HPDE6-E6E7 (cell line): Measurements from ENCODE around the gene DOP1A.

Source experiments
- DNase-seq: peaks from one replicate; pipeline ENCODE4 v3.0.0; 2011; ENCODE audit warnings: missing footprints; ENCODE audit errors: extremely low spot score

Gene DOP1A, protein sequence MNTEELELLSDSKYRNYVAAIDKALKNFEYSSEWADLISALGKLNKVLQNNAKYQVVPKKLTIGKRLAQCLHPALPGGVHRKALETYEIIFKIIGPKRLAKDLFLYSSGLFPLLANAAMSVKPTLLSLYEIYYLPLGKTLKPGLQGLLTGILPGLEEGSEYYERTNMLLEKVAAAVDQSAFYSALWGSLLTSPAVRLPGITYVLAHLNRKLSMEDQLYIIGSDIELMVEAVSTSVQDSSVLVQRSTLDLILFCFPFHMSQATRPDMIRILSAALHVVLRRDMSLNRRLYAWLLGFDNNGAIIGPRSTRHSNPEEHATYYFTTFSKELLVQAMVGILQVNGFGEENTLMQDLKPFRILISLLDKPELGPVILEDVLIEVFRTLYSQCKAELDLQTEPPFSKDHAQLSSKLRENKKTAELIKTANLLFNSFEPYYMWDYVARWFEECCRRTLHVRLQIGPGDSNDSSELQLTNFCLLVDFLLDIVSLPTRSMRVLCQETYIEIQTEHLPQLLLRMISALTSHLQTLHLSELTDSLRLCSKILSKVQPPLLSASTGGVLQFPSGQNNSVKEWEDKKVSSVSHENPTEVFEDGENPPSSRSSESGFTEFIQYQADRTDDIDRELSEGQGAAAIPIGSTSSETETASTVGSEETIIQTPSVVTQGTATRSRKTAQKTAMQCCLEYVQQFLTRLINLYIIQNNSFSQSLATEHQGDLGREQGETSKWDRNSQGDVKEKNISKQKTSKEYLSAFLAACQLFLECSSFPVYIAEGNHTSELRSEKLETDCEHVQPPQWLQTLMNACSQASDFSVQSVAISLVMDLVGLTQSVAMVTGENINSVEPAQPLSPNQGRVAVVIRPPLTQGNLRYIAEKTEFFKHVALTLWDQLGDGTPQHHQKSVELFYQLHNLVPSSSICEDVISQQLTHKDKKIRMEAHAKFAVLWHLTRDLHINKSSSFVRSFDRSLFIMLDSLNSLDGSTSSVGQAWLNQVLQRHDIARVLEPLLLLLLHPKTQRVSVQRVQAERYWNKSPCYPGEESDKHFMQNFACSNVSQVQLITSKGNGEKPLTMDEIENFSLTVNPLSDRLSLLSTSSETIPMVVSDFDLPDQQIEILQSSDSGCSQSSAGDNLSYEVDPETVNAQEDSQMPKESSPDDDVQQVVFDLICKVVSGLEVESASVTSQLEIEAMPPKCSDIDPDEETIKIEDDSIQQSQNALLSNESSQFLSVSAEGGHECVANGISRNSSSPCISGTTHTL (N-terminal part only)

GRCh38 chr6:83067448-83068439 lies at the start of gene DOP1A:
TSS of gene DOP1A (plus strand) at chr6:83067671. CDS start at chr6:83096978, 29,307 bp downstream.
- DNase-seq: peak; percentile 83

DNA sequence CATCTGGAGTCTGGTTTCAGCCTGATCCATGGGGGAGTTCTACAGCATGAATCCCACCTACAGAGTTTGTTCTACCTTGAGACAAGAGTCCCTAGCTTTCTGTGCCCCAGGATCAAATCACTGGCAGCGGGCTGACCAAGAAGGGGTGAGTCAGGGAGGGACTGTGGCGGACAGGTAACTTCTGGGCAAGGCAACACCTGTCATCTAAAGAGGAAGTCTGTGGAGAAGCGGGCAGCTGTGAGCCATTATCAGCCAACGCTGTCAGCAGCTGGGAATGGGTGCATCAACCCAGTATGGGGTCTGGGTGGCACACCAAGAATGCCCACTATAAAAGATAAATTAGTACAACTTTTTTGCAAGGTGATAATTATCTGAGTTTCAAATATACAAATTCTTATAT lies 47.7 kb upstream of the DOP1A start:
- DNase-seq: no peak

- no peak for DNase-seq
Observed at GRCh38 chr6:83031689-83032088, 35.8 kb upstream of the DOP1A start.

DNA sequence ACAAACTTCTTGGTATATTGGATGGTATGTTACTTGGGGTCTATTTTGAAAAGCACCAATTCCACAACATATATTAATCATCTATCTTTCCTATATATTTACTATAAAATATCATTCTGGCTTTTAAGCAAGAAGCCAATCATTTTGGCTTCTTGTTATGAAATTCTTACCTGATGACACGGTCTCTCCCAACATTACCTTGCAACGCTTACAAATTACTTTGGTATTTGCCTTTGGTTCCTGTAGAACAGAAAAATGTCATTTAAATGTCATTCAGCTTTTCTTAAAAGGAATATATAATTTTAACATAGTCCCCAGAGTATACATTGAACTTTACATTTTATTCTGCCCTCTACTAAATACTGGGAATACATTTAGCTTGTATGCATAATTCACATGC lies 29.2 kb upstream of the DOP1A start:
- no peak for DNase-seq

GRCh38 chr6:83042467-83043053 lies 24.9 kb upstream of the DOP1A start:
- DNase-seq: no peak

DNA sequence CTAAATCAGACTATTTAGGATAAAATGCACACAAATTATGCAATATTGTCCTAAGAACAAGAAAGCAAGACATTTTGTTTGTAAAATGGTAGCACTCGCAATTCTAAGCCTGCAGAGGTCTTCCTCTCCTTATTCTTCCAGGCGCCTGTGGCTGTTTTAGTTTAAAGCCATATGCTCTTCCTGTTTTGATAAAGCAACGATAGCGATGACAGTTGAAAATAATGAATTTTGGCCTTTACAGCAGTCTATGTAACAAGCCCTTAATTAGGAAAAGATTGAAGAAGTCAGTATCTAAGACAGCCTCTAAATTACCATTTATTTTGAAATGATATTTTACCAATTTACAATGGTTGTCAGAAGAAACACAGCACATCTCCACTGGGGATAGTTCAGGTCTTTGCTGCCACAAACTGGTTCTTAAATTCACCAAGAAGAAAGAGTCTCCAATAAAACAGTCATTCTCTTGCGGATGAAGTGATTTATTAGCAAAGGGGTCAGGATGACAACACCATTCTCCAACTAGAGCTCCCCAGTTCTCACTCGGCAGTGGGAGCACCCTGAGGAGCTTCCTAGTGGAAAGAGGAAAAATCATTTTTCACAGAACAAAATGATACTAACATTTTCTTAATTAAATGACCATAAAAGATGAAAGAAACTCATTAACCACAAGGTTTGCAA lies 23.2 kb upstream of the DOP1A start:
- no peak for DNase-seq

GRCh38 chr6:83047065-83047754 lies 20.3 kb upstream of the DOP1A start:
- no peak for DNase-seq

DNA sequence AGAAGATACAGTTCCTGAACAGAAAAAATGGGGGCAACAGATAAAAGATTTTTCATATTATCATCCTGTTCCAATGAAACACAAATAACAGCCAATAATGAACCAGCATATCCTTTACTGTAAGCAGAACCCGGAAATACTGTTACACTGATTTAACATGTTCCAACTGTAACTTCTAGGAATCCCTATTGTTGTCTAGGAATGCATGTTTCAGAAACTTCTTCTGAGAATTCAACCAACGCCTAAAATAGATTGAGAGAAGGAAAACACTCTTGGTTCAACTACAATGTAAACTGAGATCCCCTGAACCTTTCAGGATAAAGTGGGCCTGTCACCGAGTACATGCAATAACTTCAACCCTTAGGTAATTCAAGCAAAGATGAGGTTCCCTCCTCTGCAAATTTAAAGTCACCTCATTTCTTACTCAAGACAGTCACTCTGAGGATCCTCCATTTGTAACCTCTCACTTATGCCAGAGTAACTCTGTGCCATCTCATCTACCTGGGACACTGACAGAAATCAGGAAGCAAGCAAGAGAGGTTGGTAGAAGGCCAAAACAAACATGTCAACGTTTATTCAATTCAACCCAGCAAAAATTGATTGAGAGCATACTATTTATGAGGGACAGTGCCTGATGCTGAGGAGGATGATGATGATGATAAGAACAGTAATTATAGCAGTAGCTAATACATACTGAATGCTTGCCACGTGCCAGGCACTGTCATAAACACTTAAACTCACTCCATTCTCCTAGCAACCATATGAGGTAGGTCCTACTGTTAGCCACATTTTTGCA lies 15.9 kb upstream of the DOP1A start:
- no peak for DNase-seq

GRCh38 chr6:83053678-83054077 lies 13.8 kb upstream of the DOP1A start:
- DNase-seq: no peak

GRCh38 chr6:83055366-83055964 lies 12.0 kb upstream of the DOP1A start:
- DNase-seq: peak; percentile 49

DNA sequence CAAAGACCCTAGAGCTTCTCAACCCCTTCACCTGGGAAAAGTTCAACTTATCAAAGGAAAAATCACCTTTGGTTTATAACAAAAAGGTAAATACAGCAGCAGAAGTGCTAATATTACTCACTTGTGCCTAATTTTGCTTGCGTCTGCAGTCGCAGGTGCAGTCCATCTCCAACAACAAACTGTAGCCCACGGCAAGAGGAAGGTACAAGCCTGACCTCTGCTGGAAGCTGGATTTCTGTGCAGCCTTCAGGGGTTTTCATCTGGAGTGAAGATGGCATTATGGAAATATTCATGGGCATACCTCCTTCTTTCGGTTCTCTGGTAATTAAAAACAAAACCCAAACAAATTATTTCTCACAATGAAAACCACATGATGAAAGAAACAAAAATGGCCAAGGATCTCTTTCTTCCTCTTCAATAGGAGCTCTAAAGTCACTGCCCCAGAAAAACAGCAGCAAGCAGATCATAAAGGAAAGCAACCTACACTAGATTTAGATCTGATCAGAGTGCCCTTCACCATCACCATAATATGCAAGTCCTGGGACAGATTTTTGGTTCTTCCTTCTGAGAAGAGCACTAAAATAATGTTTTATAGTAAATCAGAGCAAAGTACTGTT lies 9.7 kb upstream of the DOP1A start:
- DNase-seq: peak; percentile 47

- no peak for DNase-seq
Observed at GRCh38 chr6:83061190-83061589, 6.3 kb upstream of the DOP1A start.

DNA sequence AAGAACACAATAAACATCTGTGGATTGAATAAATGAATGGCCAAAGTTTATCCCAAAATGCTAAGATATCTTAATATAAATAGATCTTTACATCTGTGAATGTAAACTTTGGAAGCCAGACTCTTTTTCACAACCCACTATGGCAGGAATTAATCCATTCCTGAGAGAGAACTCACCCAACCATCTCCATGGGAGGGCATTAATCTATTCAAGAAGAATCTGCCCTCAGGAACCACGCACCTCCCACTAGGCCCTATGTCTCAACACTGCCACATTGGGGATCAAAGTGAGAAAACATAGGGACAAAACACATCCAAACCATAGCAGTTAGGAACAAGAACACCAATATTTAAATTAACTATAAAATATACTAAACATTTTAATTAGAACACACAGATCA lies 5.2 kb upstream of the DOP1A start:
- DNase-seq: no peak

DNA sequence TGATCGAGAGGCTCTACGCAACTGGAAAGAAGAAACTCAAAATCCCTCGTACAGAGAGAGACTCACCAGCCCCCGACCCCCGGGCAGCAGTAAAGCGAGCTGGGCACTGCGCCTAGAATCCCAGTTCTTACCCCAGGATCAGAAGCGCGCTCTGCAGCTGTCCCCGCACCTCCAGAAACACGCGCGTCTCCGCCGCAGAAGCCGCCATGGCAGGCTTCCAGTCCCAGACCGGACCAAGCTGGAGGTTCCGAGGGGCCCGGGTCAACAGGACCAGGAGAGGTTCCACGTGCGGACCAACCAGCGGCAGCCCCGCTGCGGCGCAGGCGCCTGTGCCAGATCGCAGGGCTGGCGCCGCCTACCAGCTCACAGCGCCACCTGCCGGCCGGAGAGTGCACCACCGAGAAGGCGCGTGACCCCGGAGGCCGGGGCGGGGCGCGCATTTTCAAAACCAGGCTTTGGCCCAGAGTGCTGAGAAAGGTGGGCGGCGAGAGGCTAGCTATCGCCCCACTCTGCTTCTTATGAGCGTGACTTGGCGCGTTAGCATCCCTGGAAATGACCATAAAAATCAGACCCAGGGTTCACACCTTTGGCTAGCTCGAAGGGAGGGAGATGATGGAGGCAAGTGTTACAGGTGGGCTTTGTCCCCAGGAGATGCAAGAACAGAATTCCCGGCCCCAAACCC lies 1.8 kb upstream of the DOP1A start, which contains the start of gene UBE3D:
TSS of gene UBE3D (minus strand) at position 331 of the 682 bp plus-strand sequence. CDS start at position 208, 123 bp downstream.
- peak; percentile 82 for DNase-seq

DNA sequence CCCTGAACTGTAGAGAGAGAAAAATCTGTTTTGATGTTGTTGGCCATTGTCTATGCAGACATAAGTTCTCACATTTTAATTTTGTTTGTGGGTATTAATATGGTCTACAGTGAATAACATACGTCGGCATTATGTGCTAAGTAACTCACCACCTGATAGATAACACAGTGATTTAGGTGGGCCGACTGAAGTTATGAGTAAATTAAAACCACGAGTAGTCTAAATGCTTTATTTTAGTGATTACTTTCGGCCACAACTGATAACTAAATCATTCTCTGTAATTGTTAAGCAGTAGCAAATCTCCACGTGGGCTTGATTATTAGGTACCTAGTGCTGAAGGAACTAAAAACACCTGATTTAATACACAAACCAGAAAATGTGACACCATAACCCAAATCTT lies 1.1 kb downstream of the DOP1A start:
- no peak for DNase-seq

DNA sequence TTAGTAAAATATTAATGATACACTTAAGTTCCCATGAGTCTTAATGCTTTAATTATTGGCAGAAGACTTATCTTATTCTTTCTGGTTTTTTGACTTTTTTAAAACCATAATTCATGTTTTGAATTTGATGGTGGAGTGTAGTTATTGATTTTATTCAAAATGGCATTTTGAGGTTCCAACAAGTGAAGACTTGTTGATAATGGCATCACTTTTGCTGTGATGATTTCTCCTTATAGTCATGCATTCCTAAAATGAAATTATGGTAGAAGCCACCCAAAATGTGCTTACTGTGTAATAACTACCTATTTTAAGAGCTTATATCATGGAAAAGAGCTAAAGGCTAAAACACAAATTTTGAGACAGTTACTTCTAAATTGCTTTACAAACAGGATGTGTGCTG lies 2.2 kb downstream of the DOP1A start:
- DNase-seq: no peak

DNA sequence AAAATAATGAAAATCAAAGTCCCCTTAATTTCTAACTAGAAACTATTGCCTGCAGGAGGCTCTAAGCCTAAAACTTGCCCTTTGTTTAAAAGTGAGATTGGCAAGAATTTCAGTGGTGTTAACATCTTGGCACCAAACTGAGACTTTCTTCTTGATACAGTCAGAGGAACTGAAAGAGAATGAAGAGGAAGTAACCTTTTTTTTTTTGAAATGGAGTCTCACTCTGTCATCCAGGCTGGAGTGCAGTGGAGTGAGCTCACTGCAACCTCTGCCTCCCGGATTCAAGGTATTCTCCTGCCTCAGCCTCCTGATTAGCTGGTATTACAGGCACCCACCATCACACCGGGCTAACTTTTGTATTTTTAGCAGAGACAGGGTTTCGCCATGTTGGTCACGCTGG lies 3.6 kb downstream of the DOP1A start:
- DNase-seq: no peak
